Measurements from ENCODE around the gene FUT7.
A peak's percentile ranks its signal among the peaks of the same experiment; 100 is the strongest.
"Not testable (repeated sequence)": the region's sequence is repeated elsewhere in the genome, so short reads cannot be mapped to it uniquely, and the experiment has no call there.

The FUT7 gene

DNA sequence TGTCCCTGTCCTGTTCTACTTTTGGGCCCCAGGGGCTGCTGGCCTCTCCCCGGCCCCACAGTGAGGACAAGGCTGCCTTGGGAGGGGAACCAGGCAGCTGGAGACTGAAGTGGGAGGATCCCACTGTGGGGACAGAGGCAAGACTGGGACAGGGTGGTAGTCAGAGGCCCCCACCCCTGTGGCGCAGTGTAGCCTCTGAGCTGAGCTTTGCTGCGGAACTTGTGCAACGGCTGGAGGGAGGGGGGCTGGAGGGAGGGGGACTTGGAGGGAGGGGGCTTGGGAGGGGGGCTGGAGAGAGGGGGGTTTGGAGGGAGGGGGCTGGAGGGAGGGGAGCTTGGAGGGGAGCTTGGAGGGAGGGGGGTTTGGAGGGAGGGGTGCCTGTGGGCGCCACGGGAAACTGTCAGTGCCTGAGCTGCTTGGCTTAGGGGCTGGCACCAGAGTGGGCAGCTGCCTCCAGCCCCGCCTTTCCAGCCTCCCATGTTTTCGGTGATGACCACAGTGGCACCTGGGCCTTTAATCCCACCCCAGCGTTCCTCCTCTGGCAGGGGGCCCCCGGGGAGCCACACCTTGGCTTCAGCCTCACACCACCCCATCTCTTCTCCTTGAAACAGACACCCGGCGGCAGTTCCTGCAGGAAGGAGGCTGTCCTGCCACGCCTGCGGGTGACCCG lies 2.3 kb upstream of the FUT7 start:
- DNase-seq (ENCODE audit: low spot score) (no peak), FAIRE-seq (no peak)

DNA sequence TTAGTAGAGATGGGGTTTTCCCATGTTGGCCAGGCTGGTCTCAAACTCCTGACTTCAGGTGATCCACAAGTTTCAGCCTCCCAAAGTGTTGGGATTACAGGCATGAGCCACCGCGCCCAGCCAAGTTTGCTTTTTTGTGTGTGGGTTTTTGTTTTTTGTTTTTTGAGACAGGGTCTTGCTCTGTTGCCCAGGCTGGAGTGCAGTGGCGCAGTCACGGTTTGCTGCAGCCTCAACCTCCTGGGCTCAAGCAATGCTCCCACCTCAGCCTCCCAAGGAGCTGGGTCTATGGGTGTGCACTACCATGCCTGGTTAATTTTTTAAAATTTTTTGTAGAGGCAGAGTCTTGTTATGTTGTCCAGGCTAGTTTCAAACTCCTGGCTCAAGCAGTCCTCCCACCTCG lies 1.6 kb upstream of the FUT7 start:
- not testable (repeated sequence) for FAIRE-seq; DNase-seq (ENCODE audit: low spot score)

DNA sequence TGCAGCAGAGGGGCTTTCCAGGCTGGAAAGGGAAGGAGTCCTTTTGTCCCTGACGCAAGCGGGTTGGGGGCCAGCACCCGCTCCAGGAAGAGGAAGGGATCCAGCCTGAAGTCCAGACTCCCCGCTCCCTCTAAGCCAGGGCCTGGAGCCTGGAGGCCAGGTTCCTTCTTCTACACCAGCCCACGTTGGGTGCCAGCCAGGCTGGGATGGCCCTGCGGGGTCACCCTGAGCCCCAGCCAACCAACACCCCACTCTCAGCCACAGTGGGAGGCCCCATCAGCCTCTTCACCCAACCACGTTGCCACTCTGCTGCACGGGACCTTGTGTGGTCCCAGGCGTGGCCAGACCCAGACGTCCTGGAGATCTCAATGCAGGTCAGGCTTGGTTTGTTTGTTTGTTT lies 970 bp upstream of the FUT7 start:
- no peak for FAIRE-seq
- no peak for DNase-seq (ENCODE audit: low spot score)

DNA sequence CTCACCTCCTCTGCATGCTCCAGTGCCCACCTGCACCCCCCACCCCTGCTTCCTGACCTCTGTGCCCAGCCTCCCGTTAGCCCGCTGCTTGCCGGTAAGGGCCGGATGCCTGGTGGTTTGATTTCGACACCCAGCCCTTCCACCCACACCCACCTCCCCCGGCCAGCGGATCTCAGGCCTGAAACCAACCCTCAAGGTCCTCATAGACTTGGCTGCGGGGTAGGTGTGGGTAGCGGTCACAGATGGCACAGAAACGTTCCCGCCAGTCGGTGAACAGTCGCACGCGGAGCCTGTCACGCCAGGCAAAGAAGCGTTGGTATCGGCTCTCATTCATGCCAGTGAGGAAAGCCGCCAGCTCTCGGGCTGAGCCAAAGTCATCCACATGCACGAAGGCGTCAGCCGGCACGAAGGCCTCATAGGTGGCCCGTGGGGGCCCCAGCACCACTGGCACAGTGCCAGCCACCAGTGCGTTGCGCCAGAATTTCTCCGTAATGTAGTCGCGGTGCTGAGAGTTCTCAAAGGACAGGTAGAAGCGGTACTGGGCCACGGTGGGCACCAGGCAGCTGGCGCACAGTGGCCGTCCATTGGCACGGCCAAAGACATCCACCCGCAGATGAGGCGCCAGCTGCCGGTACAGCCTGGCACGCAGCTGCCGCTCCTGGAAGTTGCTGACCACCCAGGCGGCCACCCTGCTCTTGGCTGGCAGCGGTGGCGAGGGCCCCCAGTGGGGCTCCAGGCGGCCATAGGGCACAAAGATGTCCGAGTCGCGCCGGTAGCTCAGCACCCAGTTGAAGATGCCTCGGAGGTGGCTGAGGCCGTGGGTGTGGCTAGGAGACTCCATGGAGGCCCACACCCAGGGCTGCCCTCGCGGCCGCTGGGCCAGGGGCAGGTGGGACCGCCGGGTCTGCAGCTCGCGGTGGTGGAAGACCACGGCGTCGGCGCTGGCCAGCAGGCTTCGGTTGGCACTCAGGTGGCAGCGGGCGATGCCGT lies 1.1 kb downstream of the FUT7 start:
- DNase-seq (ENCODE audit: low spot score) (peak; percentile 7), FAIRE-seq (no peak)

DNA sequence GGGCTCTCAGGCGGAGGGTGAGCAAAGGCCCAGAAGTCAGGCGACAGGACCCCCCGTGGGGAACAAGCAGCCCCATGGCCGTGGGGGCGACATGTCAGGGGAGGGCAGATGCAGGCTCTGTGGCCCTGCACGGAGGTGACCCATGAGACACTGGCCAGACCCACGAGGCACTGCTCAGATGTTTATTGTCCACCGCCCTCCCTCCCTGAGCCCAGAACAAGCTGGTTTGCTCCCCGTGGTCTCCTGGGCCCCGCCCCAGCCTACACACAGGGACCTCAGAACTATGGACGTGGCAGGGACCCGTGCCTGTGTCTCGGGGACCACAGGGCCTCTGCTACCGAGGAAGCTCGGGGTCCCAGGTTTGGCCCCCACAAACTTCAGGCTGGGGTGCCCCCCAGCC lies 1.9 kb downstream of the FUT7 start:
- no peak for FAIRE-seq

DNA sequence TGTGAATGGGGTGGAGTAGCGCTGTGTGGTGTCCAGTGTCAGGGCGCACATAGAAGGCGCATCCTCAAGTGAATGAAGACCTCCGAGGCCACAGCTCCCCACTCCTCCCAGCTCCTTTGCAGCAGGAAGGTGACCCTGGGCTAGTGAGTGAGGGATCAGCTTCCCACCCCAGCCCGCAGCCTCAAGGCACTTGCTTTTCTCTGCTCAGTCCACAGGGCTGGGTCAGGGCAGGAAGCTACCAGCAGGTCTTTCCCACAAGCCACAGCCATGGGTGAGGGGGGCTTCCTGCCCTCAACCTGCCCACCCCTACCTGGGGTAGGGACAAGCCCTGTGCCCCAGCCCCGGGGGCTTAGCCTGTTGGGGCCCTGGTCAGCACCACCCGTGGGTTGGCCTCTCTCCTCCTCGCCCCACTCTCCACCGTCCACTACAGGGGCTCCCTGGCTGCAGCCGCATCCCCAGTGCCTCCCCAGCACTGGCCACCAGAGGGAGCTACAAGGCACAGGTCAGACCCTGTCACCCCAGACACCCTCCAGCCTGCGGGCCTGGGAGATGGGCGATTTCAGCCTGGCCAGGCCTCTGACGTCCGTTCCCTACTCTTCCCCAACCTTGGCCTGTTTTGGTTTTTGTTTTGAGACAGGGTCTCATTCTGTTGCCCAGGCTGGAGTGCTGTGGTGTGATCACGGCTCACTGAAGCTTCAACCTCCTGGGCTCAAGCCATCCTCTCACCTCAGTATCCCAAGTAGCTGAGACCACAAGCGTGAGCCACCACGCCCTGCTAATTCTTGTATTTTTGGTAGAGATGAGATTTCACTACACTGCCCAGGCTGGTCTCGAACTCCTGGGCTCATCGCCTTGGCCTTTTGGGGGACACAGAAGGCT lies 2.6 kb downstream of the FUT7 start:
- FAIRE-seq (no peak), DNase-seq (ENCODE audit: low spot score) (peak; percentile 55)

More for the DNA sequence above, 1.9 kb downstream of the FUT7 start:
- no peak for DNase-seq (ENCODE audit: low spot score)

DNA sequence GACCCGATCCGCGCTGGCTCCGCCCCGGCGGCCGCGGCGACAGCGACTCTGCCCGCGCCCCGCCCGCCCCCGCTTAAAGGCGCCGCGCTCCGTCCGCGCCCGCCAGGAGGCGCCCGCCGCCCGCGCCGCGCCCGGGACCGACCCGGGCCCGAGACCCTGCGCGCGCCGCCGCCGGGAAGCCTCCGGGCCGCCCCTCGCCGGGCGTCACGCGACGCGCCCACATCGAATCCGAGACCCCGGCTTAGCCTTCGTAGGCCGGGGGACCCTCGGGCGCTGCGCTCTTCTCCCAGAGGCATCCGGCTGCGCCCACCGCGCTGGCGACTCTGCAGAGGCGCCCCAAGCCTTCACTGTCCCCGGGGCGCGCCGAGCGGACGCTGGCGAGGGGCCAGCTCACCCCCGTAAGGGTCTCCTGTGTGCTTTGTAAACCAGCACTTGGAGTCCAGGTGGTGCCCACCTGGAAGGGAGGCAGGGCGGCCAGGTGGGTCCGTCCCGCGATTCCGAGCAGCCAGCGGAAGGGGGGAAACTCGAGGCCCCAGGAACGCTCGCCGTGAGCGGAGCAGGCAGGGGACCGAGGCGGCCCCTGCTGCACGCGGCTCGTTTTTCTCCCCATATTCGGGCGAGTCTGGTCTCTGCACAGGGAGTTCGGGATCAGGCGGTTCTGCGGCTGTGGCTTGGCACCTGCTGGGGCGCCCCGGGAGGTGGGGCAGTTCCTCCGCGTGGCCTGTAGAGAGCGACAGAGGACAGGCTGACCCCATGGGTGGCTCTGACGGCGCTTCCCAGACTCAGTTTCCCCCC lies 3.4 kb downstream of the FUT7 start:
- DNase-seq (ENCODE audit: low spot score) (peak; percentile 39), FAIRE-seq (no peak)

DNA sequence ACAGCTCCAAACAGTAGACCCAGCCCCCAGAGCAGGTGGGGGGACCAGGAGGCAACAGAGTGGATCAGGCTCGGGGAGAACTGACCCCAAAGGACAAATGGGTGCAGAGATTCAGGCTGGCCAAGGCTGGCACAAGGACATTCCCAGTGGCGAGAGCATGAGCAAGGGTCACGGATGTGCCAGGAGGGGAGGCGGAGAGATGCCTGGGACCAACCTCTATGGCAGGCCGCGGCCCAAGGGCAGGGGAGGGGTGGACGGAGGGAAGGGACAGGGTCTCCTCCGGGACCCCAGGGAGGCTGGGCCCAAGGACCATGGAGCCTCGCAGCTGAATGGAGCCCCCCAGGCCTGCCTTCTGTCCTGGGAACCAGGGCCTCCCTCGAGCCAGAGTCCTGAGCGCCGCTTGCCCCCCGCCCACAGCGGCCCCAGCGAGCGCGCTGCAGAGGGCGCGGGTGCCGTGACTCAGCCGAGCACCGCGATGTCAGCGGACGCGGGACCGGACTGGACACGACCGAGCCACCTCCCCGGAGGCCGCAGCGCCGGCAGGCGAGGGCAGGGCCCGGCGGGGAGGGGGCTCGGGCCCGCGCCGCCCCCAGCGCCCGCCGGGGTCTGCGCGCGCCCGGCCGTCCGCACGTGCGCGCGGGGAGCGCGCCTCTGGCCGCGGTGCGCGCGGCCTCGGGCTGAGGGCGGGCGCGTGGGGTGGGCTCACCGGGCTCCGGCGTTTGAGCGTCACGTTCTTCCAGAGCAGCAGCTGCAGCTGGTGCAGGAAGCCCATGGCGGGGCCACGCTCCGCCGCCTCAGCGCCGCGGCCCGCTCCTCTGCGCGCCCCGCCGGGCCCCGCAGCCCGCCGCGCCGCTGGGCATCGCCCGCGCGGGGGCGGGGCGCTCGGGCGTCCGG lies 4.3 kb downstream of the FUT7 start, which contains the start of gene ABCA2:
ABCA2 (minus strand) TSS at position 869 of the 894 bp plus-strand sequence; CDS start at position 772, 97 bp downstream.
- DNase-seq (ENCODE audit: low spot score), result peak; percentile 11
- no peak for FAIRE-seq

DNA sequence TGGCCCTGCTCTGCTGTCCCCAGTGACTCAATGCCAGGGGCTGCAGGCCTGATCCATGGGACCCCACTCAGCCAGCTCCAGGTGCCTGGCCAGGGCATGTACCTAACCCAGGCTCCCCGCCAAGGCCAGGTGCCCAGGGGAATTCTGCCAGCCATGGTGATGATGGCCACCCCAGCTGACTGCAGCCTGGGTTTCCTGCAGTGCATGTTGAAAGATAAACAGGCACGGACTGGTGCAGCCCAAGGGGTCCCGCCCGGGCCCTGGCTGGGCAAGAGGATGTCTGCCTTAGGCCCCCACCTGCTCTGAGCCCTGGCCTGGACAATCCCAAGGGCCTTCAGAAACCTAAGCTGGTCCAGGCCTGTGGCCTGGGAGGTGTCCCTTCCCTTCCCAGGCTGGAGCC lies 5.1 kb downstream of the FUT7 start:
- DNase-seq (ENCODE audit: low spot score) (no peak), FAIRE-seq (no peak)

DNA sequence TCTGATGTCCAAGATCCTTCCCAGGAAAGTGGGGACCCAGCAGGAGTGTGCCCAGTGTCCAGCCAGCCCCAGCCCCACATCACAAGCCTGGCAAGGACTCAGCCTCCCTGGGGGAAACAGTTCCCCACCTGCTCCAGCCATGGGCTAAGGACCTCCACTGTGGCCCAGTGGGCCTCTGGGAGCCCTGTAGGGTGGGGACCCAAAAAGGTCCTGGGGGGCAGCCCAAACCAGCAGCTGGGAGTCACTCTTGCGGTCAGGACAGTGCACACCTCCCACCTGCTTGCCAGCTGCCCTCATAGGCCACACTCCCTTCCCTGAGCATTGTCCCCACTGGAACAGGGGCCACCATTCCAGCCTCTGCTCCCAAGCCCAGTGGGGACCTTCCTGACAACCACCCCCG lies 5.5 kb downstream of the FUT7 start:
- DNase-seq (ENCODE audit: low spot score) (no peak), FAIRE-seq (no peak)

DNA sequence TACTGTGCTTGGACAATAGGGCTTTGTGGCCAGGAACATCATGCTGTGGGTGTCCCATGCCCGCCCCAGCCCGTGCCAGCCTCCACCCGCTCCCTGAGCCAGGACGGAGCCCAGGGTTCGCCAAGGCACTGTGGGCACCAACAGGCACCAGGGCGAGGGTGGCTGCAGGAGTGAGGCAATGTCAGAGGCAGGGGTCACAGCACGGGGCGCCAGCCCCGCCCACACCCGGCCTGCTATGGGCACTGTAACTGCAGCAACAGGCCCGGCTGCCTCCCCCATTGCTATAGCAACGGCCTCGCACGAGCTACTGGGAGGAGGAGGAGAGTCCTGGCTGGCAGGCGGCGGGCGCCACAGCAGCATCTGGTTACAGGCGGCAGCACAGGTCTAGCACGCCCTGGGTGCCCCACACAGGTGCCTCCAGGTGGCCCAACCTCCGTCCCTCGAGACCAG lies 6.3 kb downstream of the FUT7 start:
- FAIRE-seq (no peak), DNase-seq (ENCODE audit: low spot score) (no peak)

DNA sequence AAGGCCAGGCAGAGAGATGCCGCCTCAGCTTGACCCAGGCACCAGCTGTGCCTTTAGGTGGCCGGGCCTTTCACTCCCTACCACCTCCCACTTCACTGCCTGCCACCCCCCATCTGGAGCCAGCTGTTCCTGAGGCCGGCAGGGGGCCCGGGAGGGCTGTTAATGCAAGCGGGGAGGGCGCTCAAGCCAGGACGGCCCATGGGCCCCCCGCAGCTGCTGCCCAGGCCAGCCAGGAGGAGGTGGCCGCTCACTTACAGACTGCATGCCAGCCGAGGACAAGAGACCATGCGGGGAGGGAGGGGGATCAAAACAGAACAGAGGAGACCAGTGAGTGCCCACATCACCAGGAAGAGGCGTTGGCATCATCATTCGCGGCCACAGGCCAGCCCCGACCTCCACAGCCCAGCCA lies 8.3 kb downstream of the FUT7 start:
- FAIRE-seq (no peak), DNase-seq (ENCODE audit: low spot score) (no peak)

DNA sequence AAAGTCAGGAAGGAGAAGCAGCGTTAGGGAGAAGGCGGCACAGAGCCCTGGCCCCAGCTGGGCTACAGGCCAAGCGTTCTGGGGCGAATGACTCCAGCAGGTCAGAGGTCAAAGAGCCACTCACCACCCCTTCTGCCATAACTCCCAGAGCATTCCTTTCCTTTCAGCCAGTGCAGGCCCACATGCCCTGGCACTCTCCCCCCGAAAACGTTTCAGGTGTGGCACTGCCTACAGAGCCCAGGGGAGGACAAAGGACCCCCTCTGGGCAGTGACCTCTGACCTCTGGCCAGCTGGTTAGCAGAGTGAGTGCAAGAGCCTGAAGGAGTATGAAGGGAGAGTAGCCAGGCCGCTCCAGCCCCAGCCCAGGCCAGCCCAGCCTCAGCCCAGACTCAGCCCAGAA lies 8.7 kb downstream of the FUT7 start:
- DNase-seq (ENCODE audit: low spot score), result no peak
- FAIRE-seq, result no peak

DNA sequence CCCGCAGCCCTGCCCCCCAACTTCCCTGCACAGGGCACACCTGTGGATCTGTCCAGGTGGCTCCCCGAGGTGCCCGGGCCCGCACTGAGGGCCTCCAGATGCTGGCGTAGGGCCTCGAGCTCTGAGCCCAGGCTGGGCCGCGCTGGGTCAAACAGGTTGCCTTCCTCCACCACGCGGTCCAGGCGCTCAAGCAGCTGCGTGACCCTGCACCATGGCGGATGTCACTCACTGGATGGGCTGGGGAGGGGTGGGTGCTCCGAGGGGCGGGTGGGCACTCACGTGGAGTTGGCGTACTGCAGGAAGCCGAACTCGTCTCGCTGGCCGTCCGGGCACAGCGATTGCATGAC lies 9.3 kb downstream of the FUT7 start:
- FAIRE-seq (no peak), DNase-seq (ENCODE audit: low spot score) (no peak)

DNA sequence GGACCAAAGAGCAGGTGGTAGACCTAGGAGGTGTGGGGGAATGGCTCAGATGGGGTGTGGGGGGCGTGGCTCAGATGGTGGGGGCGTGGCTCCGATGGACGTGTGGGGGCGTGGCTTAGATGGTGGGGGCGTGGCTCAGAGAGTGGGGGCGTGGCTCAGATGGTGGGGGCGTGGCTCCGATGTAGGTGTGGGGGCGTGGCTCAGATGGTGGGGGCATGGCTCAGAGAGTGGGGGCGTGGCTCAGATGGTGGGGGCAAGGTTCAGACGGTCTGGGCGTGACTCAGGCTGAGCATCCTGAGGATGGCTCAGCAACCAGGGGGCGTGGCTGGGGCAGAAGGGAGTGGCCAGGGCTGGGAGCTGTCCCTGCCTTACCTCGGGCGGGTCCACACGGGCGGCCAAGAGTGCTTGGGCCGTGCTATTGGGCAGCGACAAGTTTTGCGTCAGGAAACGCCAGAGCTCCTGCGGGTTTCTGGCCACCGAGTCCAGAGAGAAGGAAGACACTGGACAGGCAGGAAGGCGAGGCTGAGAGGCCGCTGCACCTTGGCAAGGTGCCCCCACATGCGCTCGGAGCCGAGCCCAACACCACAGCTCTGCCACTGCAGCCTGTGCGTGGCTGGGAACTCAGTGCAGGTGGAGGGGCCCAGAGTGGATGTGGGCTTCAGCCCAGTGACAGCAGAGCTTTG lies 9.8 kb downstream of the FUT7 start:
- DNase-seq (ENCODE audit: low spot score) (peak; percentile 74), FAIRE-seq (peak; percentile 48)

DNA sequence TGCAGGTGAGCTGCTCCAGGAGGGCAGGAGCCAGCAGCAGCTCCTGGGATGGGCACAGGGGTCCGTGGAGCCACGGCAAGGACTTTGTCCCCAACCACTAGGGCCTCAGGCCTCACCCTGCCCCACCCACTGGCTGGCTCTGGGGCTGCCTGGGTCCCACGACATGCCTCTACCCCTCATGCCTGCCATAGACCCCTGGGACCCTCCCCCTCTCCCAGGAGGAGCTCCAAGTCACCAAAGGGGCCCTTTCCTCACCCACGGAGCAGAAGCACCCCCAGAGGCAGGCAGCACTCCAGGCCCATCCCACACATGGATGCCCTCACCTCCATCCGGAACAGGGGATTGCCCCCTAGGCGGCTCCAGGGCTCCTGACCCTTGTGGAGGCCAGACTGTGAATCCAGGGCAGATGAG lies 10.3 kb downstream of the FUT7 start:
- no peak for FAIRE-seq
- no peak for DNase-seq (ENCODE audit: low spot score)

DNA sequence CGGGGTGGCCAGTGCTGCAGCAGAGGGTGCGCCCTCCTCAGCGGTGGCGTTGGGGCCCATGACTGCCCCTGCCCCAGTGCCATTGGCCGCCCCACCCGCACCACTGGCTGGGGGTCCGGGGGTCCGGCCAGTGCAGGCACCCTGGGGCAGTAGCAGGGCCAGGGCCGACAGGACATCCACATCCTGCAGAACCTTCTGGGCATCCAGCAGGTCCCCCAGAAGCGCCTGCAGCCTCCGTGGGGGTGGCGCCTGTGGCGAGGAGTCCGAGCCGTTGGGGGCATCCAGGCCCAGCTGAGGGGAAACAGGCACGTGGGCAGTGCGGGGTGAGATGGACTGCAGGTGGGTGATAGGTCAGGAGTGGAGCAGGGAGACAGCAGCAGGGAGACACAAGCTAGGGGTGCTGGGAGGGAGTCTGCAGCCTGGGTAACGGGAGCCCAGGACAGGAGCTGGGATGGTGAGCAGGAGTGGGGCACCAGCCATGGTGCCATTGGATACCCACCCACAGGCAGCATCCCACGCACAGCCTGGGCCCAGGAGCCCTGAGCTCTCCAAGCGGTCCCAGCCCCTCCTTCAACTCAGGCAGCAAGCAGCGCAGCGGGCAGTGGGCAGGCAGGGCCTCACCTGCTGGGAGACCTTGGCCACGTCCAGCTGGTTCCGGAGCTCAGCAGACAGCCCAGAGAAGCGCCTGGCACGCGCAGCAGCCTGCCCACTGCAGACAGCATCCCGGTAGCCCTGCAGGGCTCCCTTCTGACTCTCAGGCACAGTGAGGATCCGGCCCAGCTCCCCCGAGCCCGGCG lies 10.9 kb downstream of the FUT7 start:
- DNase-seq (ENCODE audit: low spot score), result no peak
- FAIRE-seq, result no peak
